NCI-H1436 (cell line): ENCODE data around the gene LCN2.

Experiments used
- DNase-seq: peaks from one replicate; lab custom pipeline; 2025; lab: John Stamatoyannopoulos, UW

Gene LCN2

GRCh38 chr9:128201441-128202369, 52.5 kb downstream of the LCN2 start:
- DNase-seq: no peak

GRCh38 chr9:128202648-128203023, 53.4 kb downstream of the LCN2 start:
- DNase-seq: no peak
